HepG2 (cell line): Measurements from ENCODE around the gene OR52I1. TPM values are rescaled to one million over a fixed set of nuclear protein-coding genes. Genes with fewer than 3 reads are reported as not detected.

Source experiments
- ATAC-seq: fragments of 200-7000 bp; cut with Tn5 transposase; 3 replicates; pipeline ENCODE4 v1.9.1; 2020; ENCODE audit warnings: mild to moderate bottlenecking, moderate library complexity
- Bru-seq: library from RNA; stranded (reverse); fragments of 400-500 nt; gene quantifications from one replicate; lab custom pipeline; 2021; lab: Mats Ljungman, UMichigan
- BruChase-seq, 2 experiments: library from RNA; stranded (reverse); fragments of 400-500 nt; gene quantifications; one replicate each; lab custom pipeline; 2021; lab: Mats Ljungman, UMichigan
- BruUV-seq: library from RNA; stranded (reverse); fragments of 400-500 nt; replicated peaks from 2 replicates; lab custom pipeline; 2021; lab: Mats Ljungman, UMichigan
- CTCF ChIA-PET: fragments of 300-600 bp; formaldehyde crosslinking; extraction: SDS; loops from one replicate; lab custom pipeline; 2021; ENCODE audit warnings: low total read pairs, inconsistent platforms, low intra/inter-chr PET ratio; lab: Yijun Ruan, JAX
- POLR2A ChIA-PET: fragments of 350-600 bp; sonication (Branson Sonifier 250); formaldehyde crosslinking; loops from one replicate; lab custom pipeline; 2020; ENCODE audit warnings: antibody characterized with exemption, inconsistent platforms; lab: Yijun Ruan, JAX
- DNase-seq: peaks from one replicate; pipeline ENCODE4 v3.0.0-alpha.2; 2015; ENCODE audit warnings: low spot score
- FAIRE-seq: peaks from 3 replicates; lab custom pipeline; 2011; peaks lifted over from hg19 to GRCh38; lab: Jason Lieb, UNC
- H2AFZ ChIP-seq: one replicate; pipeline ENCODE4 v1.6.1; 2011; ENCODE audit warnings: low read length, inconsistent platforms
- H3K27ac ChIP-seq: fragments of 300-600 bp; 3 replicates; pipeline ENCODE4 v1.8.0; 2011; ENCODE audit warnings: mixed run types, mild to moderate bottlenecking, mixed read lengths, low read length, inconsistent platforms; ENCODE audit not compliant: insufficient read depth; ENCODE audit errors: extremely low read length
- H3K27me3 ChIP-seq, 2 experiments: fragments of 200-600 bp in 1 of 2; 2 replicates in 1 of 2; 3 replicates in 1 of 2; pipeline versions ENCODE4 v1.6.0 to v1.8.0; 2011; ENCODE audit warnings: low read length in 2 of 2, mild to moderate bottlenecking in 2 of 2, moderate library complexity in 2 of 2, inconsistent platforms in 1 of 2; ENCODE audit not compliant: insufficient read depth in 2 of 2, control insufficient read depth in 1 of 2
- H3K36me3 ChIP-seq, 2 experiments: fragments of 200-600 bp in 1 of 2; replicated peaks in 1 of 2; 2 replicates in 1 of 2; 3 replicates in 1 of 2; pipeline versions ENCODE4 v1.5.1 to v1.8.0; 2011; ENCODE audit warnings: low read length in 2 of 2, inconsistent platforms in 1 of 2; ENCODE audit not compliant: insufficient read depth in 2 of 2, control insufficient read depth in 1 of 2
- H3K4me1 ChIP-seq: 2 replicates; pipeline ENCODE4 v1.5.1; 2012; ENCODE audit warnings: low read length, inconsistent platforms; ENCODE audit not compliant: insufficient read depth
- H3K4me2 ChIP-seq: 2 replicates; pipeline ENCODE4 v1.6.0; 2011; ENCODE audit warnings: low read depth, low read length, inconsistent platforms
- H3K4me3 ChIP-seq, 3 experiments: fragments of 200-600 bp in 1 of 3; sonication (generic), shearing (Covaris generic) in 1 of 3; replicated peaks in 1 of 3; 2 replicates each; pipeline ENCODE4 v1.5.1; 2011 to 2016; ENCODE audit warnings: low read length in 3 of 3, inconsistent platforms in 2 of 3, low read depth in 2 of 3, mild to moderate bottlenecking in 2 of 3, control low read depth in 1 of 3, mixed read lengths in 1 of 3; ENCODE audit not compliant: insufficient read depth in 1 of 3
- H3K79me2 ChIP-seq: one replicate; pipeline ENCODE4 v1.6.1; 2011; ENCODE audit warnings: low read length, inconsistent platforms; ENCODE audit not compliant: insufficient read depth
- H3K9ac ChIP-seq: 2 replicates; pipeline ENCODE4 v1.6.0; 2011; ENCODE audit warnings: mild to moderate bottlenecking, low read depth, low read length, inconsistent platforms; ENCODE audit not compliant: insufficient read depth
- H3K9me3 ChIP-seq: 2 replicates; pipeline ENCODE4 v1.5.1; 2012; ENCODE audit warnings: mild to moderate bottlenecking, low read length
- H4K20me1 ChIP-seq: 2 replicates; pipeline ENCODE4 v1.6.0; 2011; ENCODE audit warnings: inconsistent platforms, mild to moderate bottlenecking, low read length, moderate library complexity; ENCODE audit not compliant: insufficient read depth
- CBX2 ChIP-seq, 2 experiments: fragments of 200-600 bp in 1 of 2; sonication (generic); formaldehyde crosslinking in 1 of 2; IDR thresholded peaks; 2 replicates each; pipeline versions ENCODE4 v1.7.0 to v1.8.1; 2018 to 2022; ENCODE audit warnings: low read depth in 2 of 2, low read length in 1 of 2, mild to moderate bottlenecking in 1 of 2, missing genetic modification reagents in 1 of 2
- ERF ChIP-seq: IDR thresholded peaks from 2 replicates; pipeline ENCODE4 v1.6.1; 2018; ENCODE audit warnings: missing biosample characterization, missing genetic modification reagents
- GZF1 ChIP-seq: sonication (generic); formaldehyde crosslinking; IDR thresholded peaks from 2 replicates; pipeline ENCODE4 v1.5.1; 2020; ENCODE audit warnings: mild to moderate bottlenecking, missing genetic modification reagents
- KLF11 ChIP-seq: IDR thresholded peaks from 2 replicates; pipeline ENCODE4 v1.6.1; 2016; ENCODE audit warnings: missing compliant biosample characterization
- MEF2D ChIP-seq: sonication (generic); formaldehyde crosslinking; IDR thresholded peaks from 2 replicates; pipeline ENCODE4 v1.5.1; 2020; ENCODE audit warnings: mild to moderate bottlenecking, missing genetic modification reagents
- RXRA ChIP-seq: sonication (generic); formaldehyde crosslinking; IDR thresholded peaks from 2 replicates; pipeline ENCODE4 v1.5.1; 2020; ENCODE audit warnings: missing genetic modification reagents
- SATB2 ChIP-seq: sonication (generic); formaldehyde crosslinking; IDR thresholded peaks from 2 replicates; pipeline ENCODE4 v1.5.0; 2020; ENCODE audit warnings: missing genetic modification reagents
- ZFP62 ChIP-seq: sonication (generic); formaldehyde crosslinking; IDR thresholded peaks from 2 replicates; pipeline ENCODE4 v1.4.0; 2020; ENCODE audit warnings: missing genetic modification reagents
- ZMYM2 ChIP-seq: sonication (generic); formaldehyde crosslinking; IDR thresholded peaks from 2 replicates; pipeline ENCODE4 v1.8.0; 2022; ENCODE audit warnings: mild to moderate bottlenecking, missing genetic modification reagents
- ZNF124 ChIP-seq: sonication (generic); formaldehyde crosslinking; IDR thresholded peaks from 2 replicates; pipeline ENCODE4 v1.4.0; 2020; ENCODE audit warnings: missing genetic modification reagents
- ZNF562 ChIP-seq: sonication (generic); formaldehyde crosslinking; IDR thresholded peaks from 2 replicates; pipeline ENCODE4 v1.8.0; 2022; ENCODE audit warnings: missing genetic modification reagents, borderline replicate concordance
- ZNF878 ChIP-seq: sonication (generic); formaldehyde crosslinking; IDR thresholded peaks from 2 replicates; pipeline ENCODE4 v1.8.1; 2023; ENCODE audit warnings: mild to moderate bottlenecking, missing genetic modification reagents, moderate library complexity
- WGBS: methylation state at CpG from one replicate; pipeline ENCODE4 v1.1.6; 2017; ENCODE audit warnings: low lambda C conversion rate; 5-methylcytosine and 5-hydroxymethylcytosine counted together
- in situ Hi-C: cut with HindIII; loops from 2 replicates; pipeline ENCODE4 v1.10.0; 2017; ENCODE audit warnings: low pct_unique_long_range_greater_than_20kb; ENCODE audit not compliant: extremely low pct_ligation_motif_present
- intact Hi-C: fragments of 100-400 bp; cut with micrococcal nuclease; formaldehyde crosslinking; loops from one replicate; pipeline ENCODE4 v1.10.0; 2022; ENCODE audit not compliant: unreplicated experiment
- long read RNA-seq, 2 experiments: library from RNA in 1 of 2; library from polyadenylated mRNA in 1 of 2; stranded (forward) in 1 of 2; unstranded in 1 of 2; transcript quantifications; one replicate each; pipeline ENCODE4 v2.0.0, GENCODE V29; 2019 to 2022
- polyA minus RNA-seq, 3 experiments: library from RNA; depleted of rRNA, polyadenylated mRNA; stranded (reverse); fragments of >200 nt; gene quantifications; 2 replicates each; pipeline ENCODE4 v1.2.3, GENCODE V29; 2011; ENCODE audit warnings: low replicate concordance in 1 of 3
- polyA plus RNA-seq, 8 experiments: library from polyadenylated mRNA; depleted of rRNA in 3 of 8; stranded (reverse) in 7 of 8; unstranded in 1 of 8; fragments of >200 nt; fragmentation: Illumina TruSeq in 4 of 8; extraction: Trizol in 4 of 8; gene quantifications; 2 replicates each; pipeline versions ENCODE4 v1.2.1 to v1.2.3, GENCODE V29; 2011 to 2016; ENCODE audit warnings: low read depth in 4 of 8, missing spikeins in 1 of 8, mixed read lengths in 1 of 8; ENCODE audit not compliant: insufficient read depth in 1 of 8
- total RNA-seq, 5 experiments: library from RNA; depleted of rRNA; stranded (reverse); fragments of >200 nt; fragmentation: Illumina TruSeq; extraction: Trizol; gene quantifications; 2 replicates each; pipeline ENCODE4 v1.2.3, GENCODE V29; 2016; ENCODE audit warnings: low read depth in 1 of 5
- TF ChIP-seq, protein P1 (sequence below): sonication (generic); formaldehyde crosslinking; IDR thresholded peaks from 2 replicates; pipeline ENCODE4 v1.5.1; 2020; ENCODE audit warnings: mild to moderate bottlenecking, missing genetic modification reagents, borderline replicate concordance
- TF ChIP-seq, protein P2 (sequence below): sonication (generic); formaldehyde crosslinking; IDR thresholded peaks from 2 replicates; pipeline ENCODE4 v1.8.0; 2022; ENCODE audit warnings: missing genetic modification reagents, mild to moderate bottlenecking, inconsistent platforms, borderline replicate concordance
- TF ChIP-seq, protein P3 (sequence below): sonication (generic); formaldehyde crosslinking; IDR thresholded peaks from 2 replicates; pipeline ENCODE4 v1.9.0; 2021; ENCODE audit warnings: missing genetic modification reagents, borderline replicate concordance

Gene OR52I1, protein sequence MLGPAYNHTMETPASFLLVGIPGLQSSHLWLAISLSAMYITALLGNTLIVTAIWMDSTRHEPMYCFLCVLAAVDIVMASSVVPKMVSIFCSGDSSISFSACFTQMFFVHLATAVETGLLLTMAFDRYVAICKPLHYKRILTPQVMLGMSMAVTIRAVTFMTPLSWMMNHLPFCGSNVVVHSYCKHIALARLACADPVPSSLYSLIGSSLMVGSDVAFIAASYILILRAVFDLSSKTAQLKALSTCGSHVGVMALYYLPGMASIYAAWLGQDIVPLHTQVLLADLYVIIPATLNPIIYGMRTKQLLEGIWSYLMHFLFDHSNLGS
- not detected in 2 replicates for total RNA-seq (2016; rRNA removed; fragmentation: Illumina TruSeq; extraction: Trizol)
- total RNA-seq (2016; cell fraction: cytosol; rRNA removed; fragmentation: Illumina TruSeq; extraction: Trizol; ENCODE audit: low read depth), result not detected in 2 replicates
- total RNA-seq (2016; cell fraction: insoluble cytoplasmic fraction; rRNA removed; fragmentation: Illumina TruSeq; extraction: Trizol), result not detected in 2 replicates
- total RNA-seq (2016; cell fraction: membrane; rRNA removed; fragmentation: Illumina TruSeq; extraction: Trizol), result not detected in 2 replicates
- total RNA-seq (2016; cell fraction: nucleus; rRNA removed; fragmentation: Illumina TruSeq; extraction: Trizol), result not detected in 2 replicates
- not detected in 2 replicates for polyA plus RNA-seq (2011; rRNA removed)
- polyA plus RNA-seq (2011; cell fraction: cytosol; rRNA removed), result not detected in 2 replicates
- polyA plus RNA-seq (2011; cell fraction: nucleus; rRNA removed), result not detected in 2 replicates
- polyA plus RNA-seq (2012), result not detected in 2 replicates
- not detected in 2 replicates for polyA plus RNA-seq (2016; cell fraction: cytosol; fragmentation: Illumina TruSeq; extraction: Trizol; ENCODE audit: low read depth)
- not detected in 2 replicates for polyA plus RNA-seq (2016; cell fraction: insoluble cytoplasmic fraction; fragmentation: Illumina TruSeq; extraction: Trizol; ENCODE audit: low read depth)
- not detected in 2 replicates for polyA plus RNA-seq (2016; cell fraction: membrane; fragmentation: Illumina TruSeq; extraction: Trizol; ENCODE audit: low read depth)
- polyA plus RNA-seq (2016; cell fraction: nucleus; fragmentation: Illumina TruSeq; extraction: Trizol; ENCODE audit: insufficient read depth, low read depth), result not detected in 2 replicates
- polyA minus RNA-seq (2011; rRNA and poly(A)+ RNA removed; ENCODE audit: low replicate concordance), result 0.28 TPM in 1 of 2 replicates, not detected in the other
- not detected in 2 replicates for polyA minus RNA-seq (2011; cell fraction: cytosol; rRNA and poly(A)+ RNA removed)
- not detected in 2 replicates for polyA minus RNA-seq (2011; cell fraction: nucleus; rRNA and poly(A)+ RNA removed)
- Bru-seq, nascent RNA, result not detected
- BruChase-seq, experiment 1, labeled RNA remaining after a 6-hour chase, result not detected
- not detected for BruChase-seq, experiment 2, labeled RNA remaining after a 2-hour chase
- long read RNA-seq, experiment 1, result 0 reads
- long read RNA-seq, experiment 2, result 0 reads

DNA sequence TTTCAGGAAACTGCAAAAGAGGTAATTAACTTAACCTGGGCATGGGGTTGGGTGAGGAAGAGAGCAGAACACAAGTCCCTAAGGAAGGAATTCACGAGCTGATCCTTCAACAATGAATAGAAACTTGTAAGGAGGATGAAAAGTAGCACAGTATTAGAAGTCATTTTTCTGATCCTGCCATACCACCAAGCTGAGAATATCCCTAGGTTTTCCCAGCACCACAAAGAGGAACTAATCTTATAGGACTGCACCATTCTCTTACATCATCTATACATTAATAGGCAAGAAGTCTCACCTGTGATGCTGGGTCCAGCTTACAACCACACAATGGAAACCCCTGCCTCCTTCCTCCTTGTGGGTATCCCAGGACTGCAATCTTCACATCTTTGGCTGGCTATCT lies at the start of gene OR52I1:
OR52I1 (plus strand) TSS at position 301 of the 400 bp plus-strand sequence; CDS start at position 301, 0 bp downstream.
- Histone ChIP-seq H3K9me3 (no peaks in the 10 kb centered on the region), H3K79me2 (no peaks in the 10 kb centered on the region), H3K36me3 (no peaks in the 10 kb centered on the region), H3K4me2 (no peak within 1 kb of the TSS), H3K4me3 (no peak within 1 kb of the TSS), H2AFZ (no peak within 1 kb of the TSS), H3K9ac (no peak within 1 kb of the TSS), H3K27ac (no peak within 1 kb of the TSS), H3K27me3 (no peaks in the 10 kb centered on the region; a peak in 2 of 5 replicates), H4K20me1 (no peaks in the 10 kb centered on the region), H3K4me1 (no peaks in the 10 kb centered on the region)
- 0% methylated on average over 1 of the region's 1 CpG for WGBS
- in situ Hi-C loops (no loop called here), intact Hi-C loops (no loop called here)
- FAIRE-seq (no peak), ATAC-seq (no peak), DNase-seq (no peak)
- POLR2A ChIA-PET, result no interaction called here
- no TSS peak for BruUV-seq
- CTCF ChIA-PET, result no interaction called here
- TF ChIP-seq, protein P1, sequence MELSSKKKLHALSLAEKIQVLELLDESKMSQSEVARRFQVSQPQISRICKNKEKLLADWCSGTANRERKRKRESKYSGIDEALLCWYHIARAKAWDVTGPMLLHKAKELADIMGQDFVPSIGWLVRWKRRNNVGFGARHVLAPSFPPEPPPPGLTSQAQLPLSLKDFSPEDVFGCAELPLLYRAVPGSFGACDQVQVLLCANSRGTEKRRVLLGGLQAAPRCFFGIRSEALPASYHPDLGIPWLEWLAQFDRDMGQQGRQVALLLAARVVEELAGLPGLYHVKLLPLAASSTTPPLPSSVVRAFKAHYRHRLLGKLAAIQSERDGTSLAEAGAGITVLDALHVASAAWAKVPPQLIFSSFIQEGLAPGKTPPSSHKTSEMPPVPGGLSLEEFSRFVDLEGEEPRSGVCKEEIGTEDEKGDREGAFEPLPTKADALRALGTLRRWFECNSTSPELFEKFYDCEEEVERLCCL (CRISPR knock-in tag), result no peak
- TF ChIP-seq ZMYM2 (no peak), ZNF878 (CRISPR knock-in tag) (no peak), MEF2D (CRISPR knock-in tag) (no peak), SATB2 (CRISPR knock-in tag) (no peak), ZNF124 (CRISPR knock-in tag) (no peak), GZF1 (no peak), RXRA (CRISPR knock-in tag) (no peak), ZNF562 (CRISPR knock-in tag) (no peak), ZFP62 (CRISPR knock-in tag) (no peak), KLF11 (CRISPR knock-in tag) (no peak), ERF (CRISPR knock-in tag) (no peak), CBX2 (IDR thresholded peaks at IDR 0.05; ENCODE audit: low read depth, low read length) (no peak), CBX2 (CRISPR knock-in tag; IDR thresholded peaks at IDR 0.05; ENCODE audit: low read depth) (no peak)
- TF ChIP-seq, protein P2, sequence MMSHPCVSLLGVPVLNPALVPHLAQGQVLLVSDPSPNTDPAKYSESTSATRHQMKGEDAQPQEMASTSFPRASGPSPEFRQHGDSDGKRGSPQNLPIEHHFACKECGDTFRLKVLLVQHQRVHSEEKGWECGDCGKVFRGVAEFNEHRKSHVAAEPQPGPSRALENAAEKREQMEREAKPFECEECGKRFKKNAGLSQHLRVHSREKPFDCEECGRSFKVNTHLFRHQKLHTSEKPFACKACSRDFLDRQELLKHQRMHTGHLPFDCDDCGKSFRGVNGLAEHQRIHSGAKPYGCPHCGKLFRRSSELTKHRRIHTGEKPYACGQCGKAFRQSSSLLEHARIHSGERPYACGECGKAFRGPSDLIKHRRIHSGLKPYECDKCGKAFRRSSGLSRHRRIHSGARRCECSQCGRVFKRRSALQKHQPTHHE (CRISPR knock-in tag), result no peak
- TF ChIP-seq, protein P3, sequence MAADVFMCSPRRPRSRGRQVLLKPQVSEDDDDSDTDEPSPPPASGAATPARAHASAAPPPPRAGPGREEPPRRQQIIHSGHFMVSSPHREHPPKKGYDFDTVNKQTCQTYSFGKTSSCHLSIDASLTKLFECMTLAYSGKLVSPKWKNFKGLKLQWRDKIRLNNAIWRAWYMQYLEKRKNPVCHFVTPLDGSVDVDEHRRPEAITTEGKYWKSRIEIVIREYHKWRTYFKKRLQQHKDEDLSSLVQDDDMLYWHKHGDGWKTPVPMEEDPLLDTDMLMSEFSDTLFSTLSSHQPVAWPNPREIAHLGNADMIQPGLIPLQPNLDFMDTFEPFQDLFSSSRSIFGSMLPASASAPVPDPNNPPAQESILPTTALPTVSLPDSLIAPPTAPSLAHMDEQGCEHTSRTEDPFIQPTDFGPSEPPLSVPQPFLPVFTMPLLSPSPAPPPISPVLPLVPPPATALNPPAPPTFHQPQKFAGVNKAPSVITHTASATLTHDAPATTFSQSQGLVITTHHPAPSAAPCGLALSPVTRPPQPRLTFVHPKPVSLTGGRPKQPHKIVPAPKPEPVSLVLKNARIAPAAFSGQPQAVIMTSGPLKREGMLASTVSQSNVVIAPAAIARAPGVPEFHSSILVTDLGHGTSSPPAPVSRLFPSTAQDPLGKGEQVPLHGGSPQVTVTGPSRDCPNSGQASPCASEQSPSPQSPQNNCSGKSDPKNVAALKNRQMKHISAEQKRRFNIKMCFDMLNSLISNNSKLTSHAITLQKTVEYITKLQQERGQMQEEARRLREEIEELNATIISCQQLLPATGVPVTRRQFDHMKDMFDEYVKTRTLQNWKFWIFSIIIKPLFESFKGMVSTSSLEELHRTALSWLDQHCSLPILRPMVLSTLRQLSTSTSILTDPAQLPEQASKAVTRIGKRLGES, result no peak
